ENCODE measurements around the gene SERPINB4. TPM values are rescaled to one million over a fixed set of nuclear protein-coding genes. Genes with fewer than 3 reads are reported as not detected.

SERPINB4 gene
- total RNA-seq, 1 experiment from 2014 or later, result not detected

Other genes starting within 250 kb of the SERPINB4 start
- gene VPS4B, start 221.8 kb downstream of the SERPINB4 start, total RNA-seq (2014; rRNA removed; shearing (Covaris generic)), result 38.4 and 39.6 TPM in 2 replicates
- 61.1 and 64.9 TPM in 2 replicates for gene SERPINB5, start 167.3 kb downstream of the SERPINB4 start, total RNA-seq (2014; rRNA removed; shearing (Covaris generic))
- not detected in 2 replicates for gene SERPINB12, start 101.9 kb downstream of the SERPINB4 start, total RNA-seq (2014; rRNA removed; shearing (Covaris generic))
- gene SERPINB13, start 56.9 kb downstream of the SERPINB4 start, total RNA-seq (2014; rRNA removed; shearing (Covaris generic)), result not detected in 2 replicates
- gene SERPINB3, start 17.6 kb upstream of the SERPINB4 start, total RNA-seq (2014; rRNA removed; shearing (Covaris generic)), result 0.15 and 0.23 TPM in 2 replicates
- 107 and 126 TPM in 2 replicates for gene SERPINB11, start 58.7 kb upstream of the SERPINB4 start, total RNA-seq (2014; rRNA removed; shearing (Covaris generic))
- 0.32 TPM in 1 of 2 replicates, not detected in the other for gene SERPINB7, start 131.2 kb upstream of the SERPINB4 start, total RNA-seq (2014; rRNA removed; shearing (Covaris generic))
- 100 and 108 TPM in 2 replicates for gene SERPINB2, start 243.4 kb upstream of the SERPINB4 start, total RNA-seq (2014; rRNA removed; shearing (Covaris generic))

Measured in NCI-H460 (cell line).